DOHH2 (cell line): Measurements from ENCODE around the gene AUTS2.

Experiments used
- H3F3A ChIP-seq: fragments of 200-600 bp; sonication (generic), shearing (Covaris generic); 2 replicates; pipeline ENCODE4 v1.6.0; 2016; ENCODE audit warnings: antibody characterized with exemption, mild to moderate bottlenecking; ENCODE audit not compliant: control insufficient read depth, insufficient read depth
- H3K27ac ChIP-seq: fragments of 200-600 bp; sonication (generic); 2 replicates; pipeline ENCODE4 v1.5.1; 2014; ENCODE audit warnings: low read depth, mild to moderate bottlenecking, low read length, moderate library complexity
- H3K27me3 ChIP-seq: fragments of 200-600 bp; sonication (generic); 2 replicates; pipeline ENCODE4 v1.6.1; 2014; ENCODE audit warnings: mild to moderate bottlenecking, low read length, mixed read lengths; ENCODE audit not compliant: control insufficient read depth
- H3K36me3 ChIP-seq: fragments of 200-600 bp; sonication (generic); 2 replicates; pipeline ENCODE4 v1.6.1; 2014; ENCODE audit warnings: mild to moderate bottlenecking, low read length, moderate library complexity, mixed read lengths; ENCODE audit not compliant: control insufficient read depth
- H3K4me1 ChIP-seq: fragments of 200-600 bp; sonication (generic); 2 replicates; pipeline ENCODE4 v1.6.1; 2014; ENCODE audit warnings: mild to moderate bottlenecking, low read length, mixed read lengths; ENCODE audit not compliant: control insufficient read depth
- H3K4me2 ChIP-seq: fragments of 200-600 bp; sonication (generic); 2 replicates; pipeline ENCODE4 v1.6.0; 2014; ENCODE audit warnings: mild to moderate bottlenecking, low read length, moderate library complexity
- H3K4me3 ChIP-seq: fragments of 200-600 bp; sonication (generic); 2 replicates; pipeline ENCODE4 v1.5.1; 2014; ENCODE audit warnings: mild to moderate bottlenecking, low read length, mixed read lengths
- H3K79me2 ChIP-seq: fragments of 200-600 bp; sonication (generic); 2 replicates; pipeline ENCODE4 v1.6.1; 2014; ENCODE audit warnings: mild to moderate bottlenecking, low read length, mixed read lengths; ENCODE audit not compliant: control insufficient read depth
- H3K9me2 ChIP-seq: fragments of 200-600 bp; sonication (generic); replicated peaks from 2 replicates; pipeline ENCODE4 v1.6.1; 2014; ENCODE audit warnings: mild to moderate bottlenecking, low read length, mixed read lengths; ENCODE audit not compliant: control insufficient read depth
- H3K9me3 ChIP-seq: fragments of 200-600 bp; sonication (generic); 2 replicates; pipeline ENCODE4 v1.6.1; 2014; ENCODE audit warnings: antibody characterized with exemption, low read length, mixed read lengths; ENCODE audit not compliant: control insufficient read depth, insufficient read depth
- H4K20me1 ChIP-seq: fragments of 200-600 bp; sonication (generic); 2 replicates; pipeline ENCODE4 v1.6.0; 2014; ENCODE audit warnings: low read depth, mild to moderate bottlenecking, antibody characterized with exemption, low read length, moderate library complexity; ENCODE audit not compliant: control insufficient read depth, insufficient read depth
- CTCF ChIP-seq: fragments of 200-600 bp; sonication (generic); IDR thresholded peaks from one replicate; pipeline ENCODE4 v1.5.1; 2014; ENCODE audit warnings: antibody characterized with exemption, mild to moderate bottlenecking, low read depth, low read length; ENCODE audit not compliant: poor library complexity, severe bottlenecking
- EZH2phosphoT487 ChIP-seq: fragments of 200-600 bp; sonication (generic); IDR thresholded peaks from 2 replicates; pipeline ENCODE4 v1.6.1; 2017; ENCODE audit warnings: borderline replicate concordance, mild to moderate bottlenecking, antibody characterized with exemption, low read length, moderate library complexity, mixed read lengths

The AUTS2 gene

GRCh38 chr7:70789481-70790214, 1191.4 kb downstream of the AUTS2 start:
- H3K36me3 ChIP-seq = peaks cover 80% of the 10 kb centered on the region
- peaks cover 11% of the 10 kb centered on the region for H3K4me1 ChIP-seq
- TF ChIP-seq CTCF = no peak
- TF ChIP-seq EZH2phosphoT487 = no peak

GRCh38 chr7:70790215-70791073, 1192.2 kb downstream of the AUTS2 start:
- Histone ChIP-seq H3K27ac (no peak overlapping the region), H3K36me3 (peaks cover 72% of the 10 kb centered on the region), H3F3A (0 out of 2 replicates have a peak, but pooled peaks cover 5% of the 10 kb centered on the region), H3K9me3 (no peaks in the 10 kb centered on the region), H3K4me3 (no peak overlapping the region), H4K20me1 (no peaks in the 10 kb centered on the region), H3K79me2 (no peaks in the 10 kb centered on the region), H3K9me2 (no peaks in the 10 kb centered on the region), H3K27me3 (no peaks in the 10 kb centered on the region), H3K4me1 (peaks cover 11% of the 10 kb centered on the region), H3K4me2 (no peak overlapping the region)
- TF ChIP-seq EZH2phosphoT487 = no peak
- no peak for TF ChIP-seq CTCF

More at GRCh38 chr7:70789481-70790214, 1191.4 kb downstream of the AUTS2 start:
- Histone ChIP-seq H3K4me2 (no peak overlapping the region), H3K9me3 (no peaks in the 10 kb centered on the region), H4K20me1 (no peaks in the 10 kb centered on the region), H3K79me2 (no peaks in the 10 kb centered on the region), H3F3A (0 out of 2 replicates have a peak, but pooled peaks cover 5% of the 10 kb centered on the region), H3K4me3 (no peak overlapping the region), H3K27ac (no peak overlapping the region), H3K27me3 (no peaks in the 10 kb centered on the region), H3K9me2 (no peaks in the 10 kb centered on the region)

- H3K27ac ChIP-seq = no peak overlapping the region
- H3K27me3 ChIP-seq = no peaks in the 10 kb centered on the region
- no peak overlapping the region for H3K4me2 ChIP-seq
- H4K20me1 ChIP-seq = no peaks in the 10 kb centered on the region
- TF ChIP-seq CTCF (no peak), EZH2phosphoT487 (no peak)
- peaks cover 4% of the 10 kb centered on the region for H3K4me1 ChIP-seq
- no peaks in the 10 kb centered on the region for H3K9me3 ChIP-seq
- H3K9me2 ChIP-seq = no peaks in the 10 kb centered on the region
- H3K4me3 ChIP-seq = no peak overlapping the region
- H3K79me2 ChIP-seq = no peaks in the 10 kb centered on the region
- 0 out of 2 replicates have a peak, but pooled peaks cover 5% of the 10 kb centered on the region for H3F3A ChIP-seq
- H3K36me3 ChIP-seq = peaks cover 63% of the 10 kb centered on the region
Observed at GRCh38 chr7:70791341-70791740, 1193.1 kb downstream of the AUTS2 start.
